ENCODE results near the gene EVA1A. TPM values are rescaled to one million over a fixed set of nuclear protein-coding genes. Genes with fewer than 3 reads are reported as not detected.
A peak's percentile ranks its signal among the peaks of the same experiment; 100 is the strongest.
"Not testable (repeated sequence)": the region's sequence is repeated elsewhere in the genome, so short reads cannot be mapped to it uniquely, and the experiment has no call there.

Gene EVA1A
- total RNA-seq, 2 experiments from 2014 or later, result not detected

GRCh38 chr2:75480971-75481836, 79.5 kb downstream of the EVA1A start:
- H3K4me3 ChIP-seq (ENCODE audit: low read depth, low read length, poor library complexity, severe bottlenecking), result no peak overlapping the region
- DNase-seq (ENCODE audit: low spot score), result peak; percentile 2
- no peaks in the 10 kb centered on the region for H3K4me1 ChIP-seq (ENCODE audit: insufficient read depth, low read length, poor library complexity, severe bottlenecking)
- no TSS peak for BruUV-seq (replicated peaks)
- no peaks in the 10 kb centered on the region for H3K9me3 ChIP-seq (ENCODE audit: low read length)
- ChIA-PET CTCF (ENCODE audit: unreplicated experiment) (no interaction called here), POLR2A (no interaction called here)
- H4K20me1 ChIP-seq (ENCODE audit: insufficient read depth, low read length), result no peaks in the 10 kb centered on the region
- TF ChIP-seq EZH2phosphoT487 (IDR thresholded peaks at IDR 0.05; ENCODE audit: borderline replicate concordance, low read depth, low read length), result no peak
- TF ChIP-seq, protein P1, sequence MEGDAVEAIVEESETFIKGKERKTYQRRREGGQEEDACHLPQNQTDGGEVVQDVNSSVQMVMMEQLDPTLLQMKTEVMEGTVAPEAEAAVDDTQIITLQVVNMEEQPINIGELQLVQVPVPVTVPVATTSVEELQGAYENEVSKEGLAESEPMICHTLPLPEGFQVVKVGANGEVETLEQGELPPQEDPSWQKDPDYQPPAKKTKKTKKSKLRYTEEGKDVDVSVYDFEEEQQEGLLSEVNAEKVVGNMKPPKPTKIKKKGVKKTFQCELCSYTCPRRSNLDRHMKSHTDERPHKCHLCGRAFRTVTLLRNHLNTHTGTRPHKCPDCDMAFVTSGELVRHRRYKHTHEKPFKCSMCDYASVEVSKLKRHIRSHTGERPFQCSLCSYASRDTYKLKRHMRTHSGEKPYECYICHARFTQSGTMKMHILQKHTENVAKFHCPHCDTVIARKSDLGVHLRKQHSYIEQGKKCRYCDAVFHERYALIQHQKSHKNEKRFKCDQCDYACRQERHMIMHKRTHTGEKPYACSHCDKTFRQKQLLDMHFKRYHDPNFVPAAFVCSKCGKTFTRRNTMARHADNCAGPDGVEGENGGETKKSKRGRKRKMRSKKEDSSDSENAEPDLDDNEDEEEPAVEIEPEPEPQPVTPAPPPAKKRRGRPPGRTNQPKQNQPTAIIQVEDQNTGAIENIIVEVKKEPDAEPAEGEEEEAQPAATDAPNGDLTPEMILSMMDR (conservative IDR thresholded peaks at IDR 0.05; ENCODE audit: low read length), result peak; percentile 38
- no peak overlapping the region for H3K4me2 ChIP-seq (ENCODE audit: low read length)
- intact Hi-C loops (cut with micrococcal nuclease; ENCODE audit: unreplicated experiment), result no loop called here
- no peak overlapping the region for H2AFZ ChIP-seq (ENCODE audit: low read length)
- H3K27ac ChIP-seq (ENCODE audit: low read depth, low read length, poor library complexity, severe bottlenecking), result no peak overlapping the region
- no peaks in the 10 kb centered on the region for H3K79me2 ChIP-seq (ENCODE audit: insufficient read depth, low read depth, low read length)
- H3K36me3 ChIP-seq (ENCODE audit: insufficient read depth, low read length), result no peaks in the 10 kb centered on the region
- no peaks in the 10 kb centered on the region for H3K9me2 ChIP-seq (ENCODE audit: insufficient read depth, low read length)

DNA sequence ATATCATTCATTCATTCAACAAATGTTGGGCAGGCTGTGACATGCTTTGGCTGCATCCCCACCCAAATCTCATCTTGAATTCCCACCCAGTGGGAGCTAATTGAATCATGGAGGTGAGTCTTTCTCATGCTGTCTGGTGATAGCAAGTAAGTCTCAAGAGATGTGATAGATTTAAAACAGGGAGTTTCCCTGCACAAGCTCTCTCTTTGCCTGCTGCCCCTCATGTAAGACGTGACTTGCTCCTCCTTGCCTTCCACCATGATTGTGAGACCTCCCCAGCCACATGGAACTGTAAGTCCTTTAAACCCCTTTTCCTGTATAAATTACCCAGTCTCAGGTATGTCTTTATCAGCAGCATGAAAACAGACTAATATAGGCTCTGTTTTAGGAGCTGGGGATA, 83.0 kb downstream of the EVA1A start:
- H3K79me2 ChIP-seq (ENCODE audit: insufficient read depth, low read depth, low read length); H3K4me1 ChIP-seq (ENCODE audit: insufficient read depth, low read length, poor library complexity, severe bottlenecking); H3K4me2 ChIP-seq (ENCODE audit: low read length); intact Hi-C loops (cut with micrococcal nuclease; ENCODE audit: unreplicated experiment); CTCF ChIA-PET (ENCODE audit: unreplicated experiment); H3K36me3 ChIP-seq (ENCODE audit: insufficient read depth, low read length); BruUV-seq (replicated peaks); POLR2A ChIA-PET; H3K4me3 ChIP-seq (ENCODE audit: low read depth, low read length, poor library complexity, severe bottlenecking); H4K20me1 ChIP-seq (ENCODE audit: insufficient read depth, low read length); H2AFZ ChIP-seq (ENCODE audit: low read length); H3K9me3 ChIP-seq (ENCODE audit: low read length); H3K9me2 ChIP-seq (ENCODE audit: insufficient read depth, low read length); H3K27ac ChIP-seq (ENCODE audit: low read depth, low read length, poor library complexity, severe bottlenecking); DNase-seq (ENCODE audit: low spot score): not testable (repeated sequence)

DNA sequence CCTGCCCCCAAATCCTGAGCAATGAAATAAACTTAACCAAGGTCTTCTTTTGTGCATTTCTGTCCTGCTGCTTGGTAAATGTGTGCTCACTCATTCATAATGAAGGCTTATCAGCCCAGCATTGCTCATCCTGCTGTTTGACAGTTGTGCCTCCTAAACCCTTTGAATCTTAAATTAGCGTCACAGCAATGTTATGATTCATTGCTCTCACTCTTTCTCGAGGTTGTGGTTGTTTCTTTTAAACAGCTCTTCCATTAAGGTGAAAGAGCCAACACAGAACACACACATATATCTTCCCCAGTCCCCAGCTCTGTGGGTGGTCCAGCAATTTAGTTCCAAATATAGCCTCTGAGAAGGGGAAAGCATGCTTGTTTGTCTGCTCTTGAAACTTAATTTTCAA, 84.0 kb downstream of the EVA1A start:
- Histone ChIP-seq H3K4me2 (ENCODE audit: low read length) (no peak overlapping the region), H4K20me1 (ENCODE audit: insufficient read depth, low read length) (no peaks in the 10 kb centered on the region), H3K9me2 (ENCODE audit: insufficient read depth, low read length) (no peaks in the 10 kb centered on the region), H3K4me1 (ENCODE audit: insufficient read depth, low read length, poor library complexity, severe bottlenecking) (no peaks in the 10 kb centered on the region), H3K79me2 (ENCODE audit: insufficient read depth, low read depth, low read length) (no peaks in the 10 kb centered on the region), H2AFZ (ENCODE audit: low read length) (no peak overlapping the region), H3K27ac (ENCODE audit: low read depth, low read length, poor library complexity, severe bottlenecking) (no peak overlapping the region), H3K4me3 (ENCODE audit: low read depth, low read length, poor library complexity, severe bottlenecking) (no peak overlapping the region), H3K36me3 (ENCODE audit: insufficient read depth, low read length) (no peaks in the 10 kb centered on the region), H3K9me3 (ENCODE audit: low read length) (no peaks in the 10 kb centered on the region)
- TF ChIP-seq EZH2phosphoT487 (IDR thresholded peaks at IDR 0.05; ENCODE audit: borderline replicate concordance, low read depth, low read length), result no peak
- TF ChIP-seq, protein P1 (conservative IDR thresholded peaks at IDR 0.05; ENCODE audit: low read length), result no peak
- BruUV-seq (replicated peaks), result no TSS peak
- DNase-seq (ENCODE audit: low spot score), result no peak
- ChIA-PET POLR2A (no interaction called here), CTCF (ENCODE audit: unreplicated experiment) (no interaction called here)
- intact Hi-C loops (cut with micrococcal nuclease; ENCODE audit: unreplicated experiment), result no loop called here
